ENCODE data around the gene DLGAP4. TPM values are rescaled to one million over a fixed set of nuclear protein-coding genes. Genes with fewer than 3 reads are reported as not detected.
"Not testable (repeated sequence)": the region's sequence is repeated elsewhere in the genome, so short reads cannot be mapped to it uniquely, and the experiment has no call there.

The DLGAP4 gene
- polyA plus RNA-seq, 4 donors, result 57.2 to 77.9 (median 63.3) TPM

DNA sequence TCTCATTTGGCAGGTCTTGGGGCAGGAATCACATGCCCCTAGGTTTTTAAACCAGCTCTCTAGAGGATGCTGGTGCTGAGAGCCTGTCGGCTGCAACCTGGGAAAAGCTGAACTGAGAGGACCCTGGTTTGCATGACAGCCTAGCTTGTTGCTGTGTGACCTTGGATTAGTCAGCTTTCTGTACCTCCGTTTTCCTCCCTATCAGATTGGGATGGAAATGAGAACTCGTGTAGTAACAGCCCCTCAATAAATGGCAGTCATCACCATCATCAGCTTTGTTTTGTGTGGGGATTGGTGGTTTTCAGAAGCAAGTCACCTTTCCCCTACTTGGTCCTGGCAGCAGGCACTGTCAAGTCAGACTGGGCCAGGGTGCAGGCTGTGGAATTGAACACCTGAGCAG, 159.9 kb downstream of the DLGAP4 start:
- DNase-seq (ENCODE audit: low read depth in 4 of 4, low spot score in 3 of 4), result no peak

DNA sequence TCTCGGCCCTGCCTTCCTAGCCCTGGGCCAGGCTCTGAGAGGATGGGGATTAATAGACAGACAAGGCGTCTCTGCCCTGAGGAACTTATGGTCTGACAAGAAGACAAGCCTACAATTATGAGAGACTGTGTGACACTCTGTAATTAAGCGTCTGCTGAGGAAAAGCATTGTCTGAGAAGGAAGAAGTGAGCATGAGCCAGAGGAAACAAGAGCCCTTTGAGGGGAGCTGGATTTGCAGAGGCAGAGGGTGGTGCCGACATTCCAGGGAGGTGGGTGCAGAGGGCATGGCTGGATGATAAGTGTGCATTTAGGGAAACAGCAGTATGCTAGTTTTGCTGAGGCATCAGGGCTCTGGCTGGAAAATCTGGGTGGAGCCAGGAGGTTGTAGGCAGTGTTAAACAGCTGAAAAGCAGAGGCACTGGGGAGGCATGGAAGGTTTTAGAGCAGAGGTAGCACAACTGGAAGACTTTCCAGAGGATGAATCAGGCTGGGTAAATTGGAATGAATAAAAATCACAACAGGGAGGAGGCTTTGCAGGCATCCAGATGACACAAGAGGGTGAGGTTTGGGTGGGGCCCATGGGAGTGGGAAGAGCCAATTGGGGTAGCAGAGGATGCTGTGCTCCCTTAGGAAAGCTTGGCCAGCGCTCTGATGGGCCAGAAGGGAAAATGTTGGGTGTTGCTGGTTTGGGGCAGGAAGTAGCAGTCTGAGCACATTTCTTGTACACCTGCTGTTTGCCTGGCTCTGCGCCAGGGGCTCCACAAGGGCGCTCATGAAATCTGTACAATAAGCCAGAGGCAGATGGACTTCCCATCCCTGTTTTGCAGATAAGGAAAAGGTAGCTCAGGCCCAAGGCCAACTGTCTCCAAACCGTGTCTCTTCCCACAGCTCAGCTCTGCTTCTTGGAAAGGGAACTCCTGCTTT, 161.2 kb downstream of the DLGAP4 start:
- DNase-seq (ENCODE audit: low read depth in 4 of 4, low spot score in 3 of 4), result no peak

DNA sequence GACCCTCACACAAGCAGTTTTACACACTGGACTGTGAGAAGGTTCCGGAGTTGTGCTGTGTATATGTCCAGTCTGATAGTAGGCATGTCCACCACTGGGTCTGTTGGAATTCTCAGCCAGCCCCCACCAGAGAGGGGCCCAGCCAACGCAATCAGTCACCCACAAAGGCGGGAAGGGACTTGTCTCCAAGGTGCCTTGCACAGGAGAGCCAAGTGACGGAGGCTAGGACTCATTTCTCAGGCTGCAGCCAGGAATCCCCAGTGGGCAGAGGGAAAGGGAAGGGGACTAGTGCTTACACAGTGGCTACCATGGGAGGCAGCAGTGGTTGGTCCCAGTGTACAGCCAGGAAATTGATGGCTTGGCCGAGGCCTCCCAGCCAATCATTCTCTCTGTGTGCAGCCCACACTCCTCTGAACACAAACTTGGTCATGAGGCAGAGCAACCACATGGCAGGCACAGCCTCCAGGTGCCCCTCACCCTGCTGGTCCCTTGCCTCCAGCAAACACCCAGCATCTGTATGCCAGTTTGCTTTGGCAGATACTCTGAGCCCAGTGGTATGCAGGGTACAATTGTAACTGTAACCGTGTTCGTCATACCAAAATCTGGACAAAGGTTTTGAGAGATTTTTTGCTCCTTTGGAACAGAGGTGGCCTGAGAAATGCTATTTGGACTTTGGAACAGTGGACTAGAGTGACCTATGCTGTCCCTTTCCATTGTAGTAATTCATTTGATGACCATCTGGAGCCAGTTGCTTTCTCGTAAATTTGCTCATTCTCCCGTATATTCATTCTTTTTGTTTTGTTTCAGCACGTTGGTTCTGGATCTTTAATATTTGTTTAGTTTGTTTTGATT, 162.2 kb downstream of the DLGAP4 start:
- no peak for DNase-seq (ENCODE audit: low read depth in 4 of 4, low spot score in 3 of 4)

DNA sequence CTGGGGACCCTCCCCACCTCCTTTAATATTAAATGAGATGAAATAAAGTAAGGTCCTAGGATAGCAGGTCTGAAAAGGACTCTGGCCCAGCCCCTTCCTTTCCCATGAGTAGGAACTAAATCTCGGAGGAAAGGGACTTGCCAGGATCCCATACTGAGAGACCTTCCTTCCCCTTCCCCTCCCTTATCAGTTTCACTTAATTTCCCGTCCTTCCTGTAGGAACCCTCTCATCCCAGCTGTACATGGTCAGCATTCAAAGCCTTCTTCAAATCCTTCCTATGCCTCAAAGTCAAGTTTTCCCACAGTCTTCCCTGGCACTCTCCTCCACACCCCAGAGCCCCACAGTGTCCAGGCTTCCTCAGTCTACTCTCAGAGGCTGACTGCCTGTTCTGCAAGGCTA, 163.8 kb downstream of the DLGAP4 start:
- no peak for DNase-seq (ENCODE audit: low read depth in 4 of 4, low spot score in 3 of 4)

DNA sequence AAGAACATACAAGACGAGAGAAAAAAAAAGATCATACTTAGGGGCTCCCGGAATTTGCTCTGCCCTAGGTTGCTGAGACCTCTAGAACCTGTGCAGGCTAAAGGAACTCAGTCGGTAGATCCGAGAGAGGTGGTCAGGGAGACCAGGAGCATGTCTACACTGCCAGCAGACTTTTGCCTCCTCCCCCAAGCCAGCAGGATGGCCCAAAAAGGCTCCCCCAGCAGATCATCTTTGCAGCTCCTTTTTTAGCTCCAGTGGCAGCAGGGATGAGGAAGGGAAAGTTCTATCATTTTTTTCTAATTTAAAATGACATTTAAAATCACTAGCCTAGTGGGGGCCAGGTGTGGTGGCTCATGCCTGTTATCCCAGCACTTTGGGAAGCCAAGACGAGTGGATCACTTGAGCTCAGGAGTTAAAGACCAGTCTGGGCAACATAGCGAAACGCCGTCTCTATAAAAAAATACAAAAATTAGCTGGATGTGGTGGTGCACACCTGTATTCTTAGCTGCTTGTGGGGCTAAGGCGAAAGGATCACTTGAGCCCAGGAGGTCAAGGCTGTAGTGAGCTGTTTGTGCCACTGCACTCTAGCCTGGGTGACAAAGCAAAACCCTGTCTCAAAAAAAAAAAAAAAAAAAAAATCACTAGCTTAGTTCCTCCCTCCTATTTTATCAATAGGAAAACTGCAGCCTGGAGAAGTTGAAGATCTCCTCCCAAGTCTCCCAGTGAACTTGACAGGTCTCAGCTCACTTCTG, 165.9 kb downstream of the DLGAP4 start:
- DNase-seq (ENCODE audit: low read depth in 4 of 4, low spot score in 3 of 4), result no peak

DNA sequence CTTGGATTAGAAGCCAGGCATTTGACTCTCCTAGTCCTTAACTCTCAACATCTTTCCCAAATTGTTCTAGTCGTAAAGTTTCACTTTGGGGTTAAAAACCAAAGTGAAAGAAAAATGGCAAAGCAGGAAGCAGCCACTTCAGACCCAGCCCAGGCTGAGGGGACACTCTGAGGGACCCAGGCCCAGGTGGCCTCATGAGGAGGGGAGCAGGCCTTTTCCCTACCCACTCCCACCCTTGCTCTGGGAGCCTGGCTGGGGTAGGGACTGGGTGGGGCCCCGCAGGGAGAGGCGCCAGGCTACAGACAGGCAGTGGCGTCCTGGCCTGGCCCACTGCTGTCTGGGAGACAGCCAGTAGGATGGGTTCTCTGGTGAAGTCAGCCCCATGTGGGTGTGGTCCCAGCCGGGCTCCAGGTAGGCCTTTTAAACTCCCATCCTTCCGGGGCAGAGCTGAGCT, 166.5 kb downstream of the DLGAP4 start:
- no peak for DNase-seq (ENCODE audit: low read depth in 4 of 4, low spot score in 3 of 4)

DNA sequence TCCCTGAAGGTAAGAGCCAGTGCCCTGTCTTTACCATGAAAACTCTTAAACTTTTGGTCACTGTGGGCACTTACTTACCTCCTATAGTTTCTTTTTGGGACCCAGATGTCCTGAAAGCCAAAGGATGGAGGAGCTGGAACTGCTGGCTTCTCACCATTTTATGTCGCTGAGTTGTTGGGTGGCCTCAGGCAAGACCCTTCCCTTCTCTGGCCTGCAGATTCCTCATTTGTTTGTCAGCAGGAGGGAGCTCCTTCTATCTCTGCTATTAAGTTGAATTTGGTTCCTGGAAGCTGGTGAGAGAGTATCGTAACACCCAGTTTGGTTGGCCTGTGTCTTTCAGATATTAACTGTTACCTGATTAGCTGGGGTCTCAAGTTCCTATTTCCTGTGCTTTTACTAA, 167.0 kb downstream of the DLGAP4 start:
- DNase-seq (ENCODE audit: low read depth in 4 of 4, low spot score in 3 of 4), result no peak

DNA sequence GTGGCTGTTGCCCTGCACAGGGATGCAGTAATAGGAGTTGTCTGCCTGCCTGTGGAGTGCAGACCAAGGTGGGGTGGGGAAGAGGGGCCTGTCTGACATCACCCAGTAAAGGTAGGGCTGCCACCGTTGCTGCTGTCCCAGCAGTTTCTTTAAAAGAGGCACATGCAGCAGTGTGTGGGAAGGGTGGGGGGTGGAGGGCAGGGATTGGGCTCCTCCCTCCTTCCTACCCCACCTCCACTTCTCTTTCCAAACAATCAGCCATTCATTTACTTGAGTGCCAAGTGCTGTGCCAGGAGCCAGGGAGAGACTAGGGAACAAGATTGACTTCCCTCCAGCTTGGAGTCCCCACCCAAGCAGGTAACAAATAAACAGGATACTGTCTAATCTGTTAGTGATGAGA, 168.4 kb downstream of the DLGAP4 start:
- no peak for DNase-seq (ENCODE audit: low read depth in 4 of 4, low spot score in 3 of 4)

DNA sequence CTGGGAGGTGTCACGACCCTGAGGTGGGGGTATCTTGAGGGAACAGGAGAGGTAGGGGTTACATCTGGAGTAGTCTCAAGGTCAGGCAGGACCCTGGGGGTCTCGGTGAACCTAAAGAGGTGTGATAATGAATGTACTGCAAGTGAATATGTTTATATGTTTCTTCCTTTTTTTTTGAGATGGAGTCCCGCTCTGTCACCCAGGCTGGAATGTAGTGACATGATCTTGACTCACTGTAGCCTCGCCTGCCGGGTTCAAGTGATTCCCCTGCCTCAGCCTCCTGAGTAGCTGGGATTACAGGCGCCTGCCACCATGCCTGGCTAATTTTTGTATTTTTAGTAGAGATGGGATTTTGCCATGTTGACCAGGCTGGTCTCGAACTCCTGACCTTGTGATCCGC, 168.9 kb downstream of the DLGAP4 start:
- not testable (repeated sequence) for DNase-seq (ENCODE audit: low read depth in 4 of 4, low spot score in 3 of 4)

DNA sequence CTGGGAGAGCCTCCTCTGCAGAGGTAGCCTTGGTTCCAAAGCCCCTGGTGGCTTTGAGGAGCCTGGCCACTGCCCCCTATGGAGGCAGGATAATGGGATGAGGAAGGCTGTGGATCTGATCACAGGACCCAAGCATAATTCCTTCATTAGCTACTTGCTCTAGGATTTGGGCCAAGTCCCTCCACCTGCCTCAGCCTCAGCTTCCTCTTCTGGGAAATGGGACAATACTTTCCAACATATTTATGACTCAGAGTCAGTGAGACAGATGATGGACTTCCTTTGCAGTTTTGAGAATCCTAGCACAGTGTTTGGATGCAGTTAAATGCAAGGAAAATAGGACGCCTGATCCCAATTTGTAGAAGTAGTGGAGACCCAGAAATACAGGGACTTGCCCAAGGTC, 171.3 kb downstream of the DLGAP4 start:
- DNase-seq (ENCODE audit: low read depth in 4 of 4, low spot score in 3 of 4), result no peak

DNA sequence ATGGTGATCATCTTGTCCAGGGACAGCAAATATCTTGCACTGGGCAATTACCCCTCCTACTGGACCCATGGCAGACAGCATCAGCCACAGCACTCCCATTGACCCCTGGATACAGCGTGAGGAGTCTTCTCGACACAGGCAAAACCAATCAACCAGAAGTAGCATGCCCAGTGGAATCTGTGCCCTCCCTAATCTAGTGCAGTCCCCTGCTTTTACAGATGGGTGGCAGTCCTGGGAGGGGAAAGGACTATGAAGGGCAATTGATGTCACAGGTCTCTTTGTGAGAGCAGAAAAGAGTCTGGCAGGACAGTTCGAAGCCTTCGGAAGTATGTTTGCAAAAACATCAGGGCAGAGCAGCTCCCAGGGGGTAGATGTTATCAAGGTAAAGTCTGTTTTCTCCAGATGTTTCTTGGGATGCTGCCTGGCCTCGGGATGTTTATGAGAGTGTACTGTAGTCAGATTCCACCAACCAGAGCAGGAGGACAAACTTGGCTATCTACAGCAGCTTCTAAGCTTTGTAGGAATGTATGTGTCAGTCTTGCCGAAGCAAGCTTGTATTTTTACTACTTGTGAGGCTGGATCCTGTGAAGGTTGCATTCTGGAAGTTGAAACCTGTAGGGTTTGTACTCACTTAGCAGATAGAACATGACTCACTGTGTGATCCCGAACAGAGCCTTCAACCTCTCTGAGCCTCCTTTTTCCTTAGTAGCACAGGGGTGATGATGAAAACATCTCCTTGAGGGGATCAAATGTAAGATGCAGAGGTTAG, 172.2 kb downstream of the DLGAP4 start:
- no peak for DNase-seq (ENCODE audit: low read depth in 4 of 4, low spot score in 3 of 4)

DNA sequence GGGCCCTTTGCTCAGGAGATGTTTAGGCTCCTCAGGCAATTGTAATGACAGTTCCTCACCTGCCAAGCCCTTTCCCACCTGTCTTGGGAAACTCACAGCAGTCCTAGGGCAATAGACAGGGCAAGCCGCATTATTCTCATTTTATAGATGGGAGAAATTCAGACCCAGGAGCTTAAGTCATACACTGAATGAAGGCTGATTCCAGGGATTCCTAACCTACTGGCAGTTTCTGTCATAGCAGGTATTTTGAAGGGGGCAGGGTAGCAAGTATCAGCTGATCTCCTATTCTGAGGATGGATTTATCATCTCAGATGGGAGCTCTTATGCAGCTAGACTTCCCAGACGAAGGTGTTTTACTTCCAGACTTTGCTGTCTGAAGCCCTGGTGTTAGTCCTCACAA, 173.8 kb downstream of the DLGAP4 start:
- DNase-seq (ENCODE audit: low read depth in 4 of 4, low spot score in 3 of 4), result no peak

DNA sequence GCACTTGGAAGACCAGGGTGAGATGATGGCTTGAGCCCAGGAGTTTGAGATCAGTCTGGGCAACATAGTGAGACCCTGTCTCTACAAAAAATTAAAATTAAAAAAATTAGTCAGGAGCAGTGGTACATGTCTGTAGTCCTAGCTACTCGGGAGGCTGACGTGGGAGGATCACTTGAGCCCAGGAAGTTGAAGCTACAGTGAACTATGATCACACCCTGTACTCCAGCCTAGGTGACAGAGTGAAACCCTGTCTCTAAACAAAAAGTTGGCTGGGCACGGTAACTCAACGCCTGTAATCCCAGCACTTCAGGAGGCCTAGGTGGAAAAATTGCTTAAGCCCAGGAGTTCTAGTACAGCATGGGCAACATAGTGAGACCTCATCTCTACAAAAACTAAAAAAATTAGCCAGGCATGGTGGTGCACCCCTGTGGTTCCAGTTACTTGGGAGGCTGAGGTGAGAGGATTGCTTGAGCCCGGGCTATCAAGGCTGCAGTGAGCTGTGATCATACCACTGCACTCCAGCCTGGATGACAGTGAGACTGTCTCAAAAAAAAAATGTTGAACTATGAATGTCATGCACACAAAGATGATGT, 174.4 kb downstream of the DLGAP4 start:
- no peak for DNase-seq (ENCODE audit: low read depth in 4 of 4, low spot score in 3 of 4)

DNA sequence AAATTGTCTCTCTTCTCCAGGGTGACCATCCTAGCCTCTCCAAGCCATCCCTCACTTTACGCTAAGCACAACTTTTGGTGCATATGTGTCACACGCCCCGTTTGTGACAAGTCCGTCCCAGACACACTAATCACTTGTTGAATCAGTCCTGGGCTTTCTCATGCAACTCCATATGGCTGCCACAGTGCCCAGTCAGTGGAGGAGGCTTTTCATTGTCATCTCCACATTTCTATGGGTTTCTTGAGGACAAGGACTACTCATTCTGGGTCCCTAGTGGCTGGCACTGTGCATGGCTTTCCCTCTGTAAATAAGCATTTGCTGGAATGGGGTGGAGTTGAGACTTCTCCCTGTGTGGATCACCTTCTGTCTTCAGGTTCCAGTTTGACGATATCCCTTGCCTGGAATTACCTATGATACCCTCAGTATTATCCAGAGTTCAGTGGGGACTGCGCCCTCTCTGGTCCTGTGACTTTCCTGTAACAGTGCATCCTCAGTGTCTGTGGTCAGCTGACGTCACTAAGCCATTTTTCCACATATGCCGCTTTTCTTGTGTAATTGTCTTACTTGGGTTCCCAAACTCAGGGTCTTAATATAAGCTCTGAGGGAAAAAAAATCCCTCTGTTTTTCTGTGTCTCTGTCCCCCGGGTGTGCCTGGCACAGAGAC, 175.4 kb downstream of the DLGAP4 start:
- DNase-seq (ENCODE audit: low read depth in 4 of 4, low spot score in 3 of 4), result no peak

DNA sequence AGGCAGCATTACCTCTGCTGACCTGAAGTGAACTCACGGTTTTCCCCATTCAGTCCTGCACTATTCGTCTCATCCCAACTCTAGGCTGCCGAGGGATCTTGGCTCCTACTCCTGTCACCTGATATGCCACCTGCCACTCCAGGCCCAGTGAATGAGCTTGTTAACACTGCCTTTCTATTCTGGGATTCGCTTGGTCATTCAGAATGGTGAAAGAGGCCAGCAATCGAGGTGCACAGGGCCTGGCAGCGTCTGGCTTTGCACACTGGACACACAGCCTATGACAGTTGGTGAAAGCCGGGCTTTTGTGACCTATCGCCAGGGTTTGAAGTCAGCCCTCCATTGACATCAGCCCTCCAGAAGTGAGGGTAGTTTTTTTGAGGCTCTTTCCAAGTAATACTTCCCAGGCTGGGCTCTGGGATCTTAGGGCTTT, 175.9 kb downstream of the DLGAP4 start:
- no peak for DNase-seq (ENCODE audit: low read depth in 4 of 4, low spot score in 3 of 4)

DNA sequence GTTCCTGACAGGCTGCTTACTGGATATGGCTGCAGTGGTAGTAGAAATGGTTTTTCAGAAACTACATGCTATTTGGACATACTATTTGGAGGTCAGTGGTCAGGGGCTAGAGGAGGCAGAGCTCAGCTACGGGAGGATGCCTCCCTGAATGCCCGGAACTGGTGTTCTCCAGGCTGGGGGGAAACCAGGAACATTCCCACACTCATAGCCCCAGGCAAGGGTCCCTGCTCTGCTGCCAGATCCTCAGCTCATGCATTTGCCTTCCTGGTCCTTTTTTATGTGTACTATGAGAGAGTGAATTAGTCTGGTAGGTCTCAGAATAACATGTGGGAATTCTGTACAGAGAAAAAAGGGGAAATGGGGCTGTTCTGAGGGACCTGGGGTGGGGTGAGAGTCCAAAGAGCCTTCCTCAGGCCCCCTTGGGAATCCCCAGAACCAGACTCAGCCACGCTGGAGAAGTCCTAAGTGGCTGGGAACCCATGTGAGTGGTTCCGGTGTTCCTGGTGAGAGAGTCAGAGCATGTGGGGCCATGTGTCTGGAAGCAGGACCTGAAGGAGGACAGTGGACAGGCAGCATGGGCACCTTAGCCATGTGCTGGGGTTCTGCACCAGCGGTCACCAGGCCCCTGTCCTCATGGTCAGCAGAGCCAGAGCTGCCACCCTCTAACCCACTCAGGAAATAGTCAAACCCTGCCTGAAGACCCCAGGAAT, 177.2 kb downstream of the DLGAP4 start:
- no peak for DNase-seq (ENCODE audit: low read depth in 4 of 4, low spot score in 3 of 4)

DNA sequence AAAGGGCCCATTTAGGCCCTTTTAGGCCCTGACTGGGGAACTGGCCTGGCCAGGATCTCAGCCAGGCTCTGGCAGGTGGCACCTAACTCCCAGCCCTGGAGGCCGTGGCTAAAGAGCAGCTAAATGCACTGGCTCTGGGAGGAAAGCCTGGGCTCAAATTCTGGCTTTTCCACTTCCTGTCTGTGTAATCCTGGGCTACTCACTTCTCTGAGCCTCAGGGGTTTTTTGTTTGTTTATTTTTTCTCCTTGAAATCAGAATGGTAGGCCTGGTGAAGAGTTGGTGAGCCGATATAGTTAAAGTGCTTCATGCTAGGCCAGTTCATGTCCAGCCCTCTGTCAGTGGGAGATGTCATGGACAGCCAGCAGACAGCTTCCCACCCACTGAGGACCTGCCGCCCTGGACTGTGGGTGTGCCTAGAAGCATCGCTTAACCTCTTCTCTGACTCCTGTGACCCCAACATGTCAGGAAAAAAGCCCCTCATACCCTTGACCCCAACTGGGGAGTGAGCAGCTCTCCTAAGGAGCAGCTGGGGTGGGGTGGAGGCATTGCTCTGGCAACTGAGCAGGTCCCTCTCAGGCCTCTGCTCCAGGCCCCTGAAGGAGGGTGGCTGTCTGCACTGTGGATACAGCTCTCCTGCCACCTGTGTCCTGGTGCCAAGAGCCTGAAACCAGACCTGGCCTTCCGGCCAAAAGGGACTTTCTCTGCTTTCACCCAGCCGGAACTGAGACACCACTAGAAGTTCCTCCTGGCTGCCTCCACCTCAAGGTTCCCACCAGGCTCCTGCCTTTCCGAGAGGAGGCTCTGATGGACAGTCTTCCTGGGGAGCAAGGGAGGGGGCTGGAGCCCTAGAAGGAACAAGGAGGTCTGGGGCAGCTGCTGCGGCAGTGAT, 178.0 kb downstream of the DLGAP4 start:
- DNase-seq (ENCODE audit: low read depth in 4 of 4, low spot score in 3 of 4), result no peak

DNA sequence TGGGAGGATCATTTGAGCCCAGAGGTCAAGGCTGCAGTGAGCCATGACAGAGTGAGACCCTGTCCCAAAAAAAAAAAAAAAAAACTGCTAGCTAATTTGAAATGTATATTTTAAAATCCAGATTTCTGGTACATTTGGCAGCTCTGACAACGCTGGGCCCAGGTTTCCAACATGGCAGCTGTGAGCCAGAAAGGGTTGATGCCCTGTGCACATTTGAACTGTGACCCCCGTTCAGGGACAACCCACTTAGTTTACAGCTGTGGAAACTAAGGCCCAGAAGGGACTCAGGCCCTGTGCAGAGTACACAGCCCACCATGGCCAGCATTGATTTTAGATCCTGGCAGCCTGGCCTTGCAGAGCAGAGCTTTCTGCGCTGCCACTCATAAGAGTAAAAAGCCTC, 179.1 kb downstream of the DLGAP4 start:
- DNase-seq (ENCODE audit: low read depth in 4 of 4, low spot score in 3 of 4), result no peak
